ENCODE measurements around the gene ADGRB3. TPM values are rescaled to one million over a fixed set of nuclear protein-coding genes. Genes with fewer than 3 reads are reported as not detected.
"Not testable (repeated sequence)": the region's sequence is repeated elsewhere in the genome, so short reads cannot be mapped to it uniquely, and the experiment has no call there.

Gene ADGRB3
- total RNA-seq, 2 experiments from 2014 or later = not detected

DNA sequence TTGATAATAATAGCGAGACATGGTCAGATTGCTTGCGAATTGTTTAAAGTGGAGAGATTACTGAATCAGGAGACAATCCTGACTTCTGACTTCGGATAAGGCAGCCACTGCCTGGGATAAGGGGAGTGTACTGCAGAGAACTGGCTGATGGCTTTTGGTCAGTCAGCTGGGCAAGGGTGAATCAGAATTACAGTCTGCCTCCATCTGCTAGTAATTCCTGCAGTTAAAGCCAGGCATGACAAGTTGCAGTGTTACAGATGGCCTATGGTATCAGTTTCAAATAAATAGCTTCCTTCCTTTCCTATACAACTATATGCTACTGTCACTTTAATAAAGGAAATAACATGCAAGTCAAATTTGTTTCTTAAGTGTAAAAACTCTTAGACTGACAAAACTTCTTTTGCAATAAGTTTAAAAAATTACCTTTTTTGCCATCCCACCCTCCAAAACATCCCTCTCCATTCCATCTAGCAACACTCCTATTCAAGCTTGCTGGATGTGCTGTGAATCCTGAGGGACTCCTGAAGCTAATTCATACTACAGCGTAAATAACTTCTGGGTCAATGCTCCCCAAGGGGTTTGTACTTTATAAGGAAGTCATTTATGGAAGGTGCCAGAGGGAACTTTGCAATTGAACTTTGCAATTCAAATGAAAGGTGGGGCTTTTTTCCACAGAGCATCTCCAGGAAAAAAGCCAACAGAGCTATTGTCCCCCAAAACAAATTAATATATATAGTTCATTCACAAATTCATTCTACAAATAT lies 245.2 kb downstream of the ADGRB3 start:
- Histone ChIP-seq H3K4me3 (ENCODE audit: low read depth, low read length, poor library complexity, severe bottlenecking) (no peak overlapping the region), H2AFZ (ENCODE audit: low read length) (no peak overlapping the region), H3K9me2 (ENCODE audit: insufficient read depth, low read length) (no peaks in the 10 kb centered on the region), H3K9me3 (ENCODE audit: low read length) (no peaks in the 10 kb centered on the region), H3K4me1 (ENCODE audit: insufficient read depth, low read length, poor library complexity, severe bottlenecking) (no peaks in the 10 kb centered on the region), H3K27ac (ENCODE audit: low read depth, low read length, poor library complexity, severe bottlenecking) (no peak overlapping the region), H3K4me2 (ENCODE audit: low read length) (no peak overlapping the region), H3K36me3 (ENCODE audit: insufficient read depth, low read length) (no peaks in the 10 kb centered on the region), H4K20me1 (ENCODE audit: insufficient read depth, low read length) (no peaks in the 10 kb centered on the region), H3K79me2 (ENCODE audit: insufficient read depth, low read depth, low read length) (no peaks in the 10 kb centered on the region)
- DNase-seq (ENCODE audit: low spot score) = no peak
- CTCF ChIA-PET (ENCODE audit: unreplicated experiment) = no interaction called here
- POLR2A ChIA-PET = no interaction called here
- no TSS peak for BruUV-seq (replicated peaks)
- intact Hi-C loops (cut with micrococcal nuclease; ENCODE audit: unreplicated experiment) = no loop called here
- no peak for TF ChIP-seq EZH2phosphoT487 (IDR thresholded peaks at IDR 0.05; ENCODE audit: borderline replicate concordance, low read depth, low read length)
- TF ChIP-seq, protein P1, sequence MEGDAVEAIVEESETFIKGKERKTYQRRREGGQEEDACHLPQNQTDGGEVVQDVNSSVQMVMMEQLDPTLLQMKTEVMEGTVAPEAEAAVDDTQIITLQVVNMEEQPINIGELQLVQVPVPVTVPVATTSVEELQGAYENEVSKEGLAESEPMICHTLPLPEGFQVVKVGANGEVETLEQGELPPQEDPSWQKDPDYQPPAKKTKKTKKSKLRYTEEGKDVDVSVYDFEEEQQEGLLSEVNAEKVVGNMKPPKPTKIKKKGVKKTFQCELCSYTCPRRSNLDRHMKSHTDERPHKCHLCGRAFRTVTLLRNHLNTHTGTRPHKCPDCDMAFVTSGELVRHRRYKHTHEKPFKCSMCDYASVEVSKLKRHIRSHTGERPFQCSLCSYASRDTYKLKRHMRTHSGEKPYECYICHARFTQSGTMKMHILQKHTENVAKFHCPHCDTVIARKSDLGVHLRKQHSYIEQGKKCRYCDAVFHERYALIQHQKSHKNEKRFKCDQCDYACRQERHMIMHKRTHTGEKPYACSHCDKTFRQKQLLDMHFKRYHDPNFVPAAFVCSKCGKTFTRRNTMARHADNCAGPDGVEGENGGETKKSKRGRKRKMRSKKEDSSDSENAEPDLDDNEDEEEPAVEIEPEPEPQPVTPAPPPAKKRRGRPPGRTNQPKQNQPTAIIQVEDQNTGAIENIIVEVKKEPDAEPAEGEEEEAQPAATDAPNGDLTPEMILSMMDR (conservative IDR thresholded peaks at IDR 0.05; ENCODE audit: low read length) = no peak

- H3K36me3 ChIP-seq (ENCODE audit: insufficient read depth, low read length); H4K20me1 ChIP-seq (ENCODE audit: insufficient read depth, low read length); intact Hi-C loops (cut with micrococcal nuclease; ENCODE audit: unreplicated experiment); H3K79me2 ChIP-seq (ENCODE audit: insufficient read depth, low read depth, low read length); H3K4me3 ChIP-seq (ENCODE audit: low read depth, low read length, poor library complexity, severe bottlenecking); H3K4me1 ChIP-seq (ENCODE audit: insufficient read depth, low read length, poor library complexity, severe bottlenecking); DNase-seq (ENCODE audit: low spot score); H3K4me2 ChIP-seq (ENCODE audit: low read length); H3K9me2 ChIP-seq (ENCODE audit: insufficient read depth, low read length); POLR2A ChIA-PET; H3K27ac ChIP-seq (ENCODE audit: low read depth, low read length, poor library complexity, severe bottlenecking); CTCF ChIA-PET (ENCODE audit: unreplicated experiment); BruUV-seq (replicated peaks); H3K9me3 ChIP-seq (ENCODE audit: low read length); H2AFZ ChIP-seq (ENCODE audit: low read length): not testable (repeated sequence)
Observed at GRCh38 chr6:68883325-68883724, 248.2 kb downstream of the ADGRB3 start.

GRCh38 chr6:68891419-68891818 lies 256.3 kb downstream of the ADGRB3 start:
- no peak overlapping the region for H3K4me2 ChIP-seq (ENCODE audit: low read length)
- H3K4me1 ChIP-seq (ENCODE audit: insufficient read depth, low read length, poor library complexity, severe bottlenecking) = no peaks in the 10 kb centered on the region
- no peak overlapping the region for H3K4me3 ChIP-seq (ENCODE audit: low read depth, low read length, poor library complexity, severe bottlenecking)
- TF ChIP-seq, protein P1 (conservative IDR thresholded peaks at IDR 0.05; ENCODE audit: low read length) = no peak
- TF ChIP-seq EZH2phosphoT487 (IDR thresholded peaks at IDR 0.05; ENCODE audit: borderline replicate concordance, low read depth, low read length) = no peak
- no peaks in the 10 kb centered on the region for H3K9me3 ChIP-seq (ENCODE audit: low read length)
- H3K9me2 ChIP-seq (ENCODE audit: insufficient read depth, low read length) = no peaks in the 10 kb centered on the region
- no peaks in the 10 kb centered on the region for H3K79me2 ChIP-seq (ENCODE audit: insufficient read depth, low read depth, low read length)
- no peaks in the 10 kb centered on the region for H4K20me1 ChIP-seq (ENCODE audit: insufficient read depth, low read length)
- no peak overlapping the region for H3K27ac ChIP-seq (ENCODE audit: low read depth, low read length, poor library complexity, severe bottlenecking)
- POLR2A ChIA-PET = no interaction called here
- CTCF ChIA-PET (ENCODE audit: unreplicated experiment) = no interaction called here
- DNase-seq (ENCODE audit: low spot score) = no peak
- H2AFZ ChIP-seq (ENCODE audit: low read length) = no peak overlapping the region
- no TSS peak for BruUV-seq (replicated peaks)
- no peaks in the 10 kb centered on the region for H3K36me3 ChIP-seq (ENCODE audit: insufficient read depth, low read length)
- intact Hi-C loops (cut with micrococcal nuclease; ENCODE audit: unreplicated experiment) = no loop called here

Data from OCI-LY7 (cell line).